GM12891 (cell line): Measurements from ENCODE around the gene COL12A1.

Experiments
- DNase-seq: peaks from one replicate; pipeline ENCODE4 v3.0.0; 2011; ENCODE audit warnings: low spot score; ENCODE audit not compliant: insufficient read length
- FAIRE-seq: peaks from 2 replicates; lab custom pipeline; 2011; peaks lifted over from hg19 to GRCh38; lab: Jason Lieb, UNC
- PAX5 ChIP-seq: IDR thresholded peaks from 2 replicates; pipeline ENCODE4 v1.6.1; 2011; ENCODE audit warnings: low read length, moderate library complexity, mild to moderate bottlenecking; ENCODE audit not compliant: insufficient read depth, severe bottlenecking
- POLR2A ChIP-seq: IDR thresholded peaks from 2 replicates; pipeline ENCODE4 v1.6.1; 2011; ENCODE audit warnings: low read depth, low read length, control low read depth
- POLR2AphosphoS5 ChIP-seq: IDR thresholded peaks from 2 replicates; pipeline ENCODE4 v1.6.1; 2011; ENCODE audit warnings: low read depth, low read length, control low read depth
- POU2F2 ChIP-seq: IDR thresholded peaks from 2 replicates; pipeline ENCODE4 v1.6.1; 2011; ENCODE audit warnings: low read depth, mild to moderate bottlenecking, control low read depth, low read length, moderate library complexity
- SPI1 ChIP-seq: IDR thresholded peaks from 2 replicates; pipeline ENCODE4 v1.6.1; 2011; ENCODE audit warnings: low read depth, low read length, control low read depth
- TAF1 ChIP-seq: IDR thresholded peaks from 2 replicates; pipeline ENCODE4 v1.6.1; 2011; ENCODE audit warnings: low read depth, low read length, control low read depth

Gene COL12A1

DNA sequence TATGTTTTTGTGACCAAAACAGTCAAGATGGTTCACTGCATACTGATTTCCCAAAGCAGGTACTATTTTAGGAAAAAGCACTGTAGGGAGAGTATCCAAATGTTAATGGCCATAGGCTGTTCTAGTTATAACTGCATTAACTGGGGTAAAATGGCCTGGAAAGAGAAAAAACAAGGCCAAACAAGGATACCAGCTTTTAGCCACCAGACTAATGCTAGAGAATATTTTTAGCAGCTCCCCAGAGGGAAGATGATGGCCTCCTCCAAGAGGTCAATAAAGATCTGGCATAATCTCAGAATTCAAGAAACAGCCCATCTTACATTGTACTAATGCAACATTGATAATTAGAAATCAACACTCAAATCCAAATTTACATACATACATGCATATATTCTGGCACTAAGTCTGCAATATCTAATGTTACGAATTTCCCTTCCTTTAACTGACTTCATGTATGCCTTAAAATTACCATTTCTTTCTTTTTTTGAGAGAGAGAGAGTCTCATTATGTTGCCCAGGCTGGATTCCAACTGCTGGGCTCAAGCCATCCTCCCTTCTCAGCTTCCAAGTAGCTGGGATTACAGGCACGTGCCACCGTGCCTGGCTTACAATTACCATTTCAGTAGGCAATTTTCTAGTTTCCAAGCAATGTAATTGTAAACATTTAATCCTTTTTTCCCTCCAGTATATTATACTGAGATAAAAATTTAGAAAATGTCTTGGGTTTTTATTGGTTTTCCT is 28.4 kb upstream of the COL12A1 start:
- TF ChIP-seq TAF1 (no peak), POU2F2 (no peak), SPI1 (no peak), POLR2A (no peak), POLR2AphosphoS5 (no peak), PAX5 (no peak)
- DNase-seq = no peak
- no peak for FAIRE-seq

DNA sequence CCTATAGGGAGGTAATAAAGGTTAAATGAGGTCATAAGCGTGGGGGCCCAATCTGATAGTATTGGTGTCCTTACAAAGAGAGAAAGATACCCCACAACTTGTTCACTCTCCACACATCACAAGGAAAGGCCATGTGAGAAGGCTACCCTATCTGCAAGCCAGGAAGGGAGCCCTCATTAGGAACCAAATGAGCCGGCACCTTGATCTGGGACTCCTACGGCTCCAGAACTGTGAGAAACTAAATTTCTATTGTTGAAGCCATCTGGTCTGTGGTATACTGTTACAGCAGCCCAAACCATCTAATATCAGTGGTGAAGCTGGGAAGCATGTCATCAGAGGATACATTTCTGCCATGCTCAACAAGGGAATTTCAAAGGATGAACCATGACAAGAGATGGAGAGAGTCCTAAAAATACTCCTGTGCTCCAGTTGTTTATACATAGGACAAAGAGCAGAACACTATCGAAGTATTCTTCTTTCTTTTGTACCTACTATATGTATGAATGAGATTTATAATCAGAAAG is 27.3 kb upstream of the COL12A1 start:
- DNase-seq (no peak), FAIRE-seq (no peak)
- TF ChIP-seq POLR2A (no peak), POU2F2 (no peak), TAF1 (no peak)

DNA sequence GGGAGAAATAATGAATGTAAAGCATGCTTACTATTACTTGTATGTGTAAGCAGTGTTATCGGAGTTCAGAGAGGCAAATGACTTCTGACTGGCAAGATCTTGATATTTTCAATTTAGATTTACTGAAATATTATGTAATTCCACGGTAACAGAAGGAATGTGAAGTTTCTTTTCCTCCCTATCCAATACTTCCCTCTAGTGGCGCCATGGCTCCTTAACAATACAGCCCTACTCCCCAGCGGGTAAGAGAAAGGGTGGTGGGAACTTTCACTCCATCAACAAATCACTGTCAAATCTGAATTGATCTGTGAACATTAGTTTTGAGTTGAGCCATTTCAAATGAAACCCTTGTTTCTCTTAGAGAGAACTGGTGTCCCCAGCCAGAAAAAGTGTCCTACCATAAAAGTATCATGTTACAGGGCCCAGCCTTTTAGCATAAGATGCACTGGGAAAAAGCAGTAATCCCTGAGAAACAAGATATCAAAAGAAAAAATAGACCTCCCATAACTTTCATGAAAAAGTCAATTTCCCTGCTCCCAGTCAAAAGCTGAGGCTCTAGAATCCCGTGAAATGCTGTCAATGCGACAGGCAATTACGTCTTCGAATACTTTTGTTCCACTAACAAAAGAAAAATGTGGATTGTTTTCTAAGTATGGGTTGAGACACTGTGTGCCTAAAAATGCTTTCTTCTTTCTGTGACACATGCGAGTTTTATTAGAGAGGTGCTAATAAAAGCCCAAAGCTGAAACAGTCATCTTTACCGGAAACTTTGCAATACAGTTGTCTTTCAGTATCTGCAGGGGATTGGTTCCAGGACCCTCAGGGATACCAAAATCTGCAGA is 24.9 kb upstream of the COL12A1 start:
- DNase-seq (no peak), FAIRE-seq (no peak)
- TF ChIP-seq SPI1 = no peak

DNA sequence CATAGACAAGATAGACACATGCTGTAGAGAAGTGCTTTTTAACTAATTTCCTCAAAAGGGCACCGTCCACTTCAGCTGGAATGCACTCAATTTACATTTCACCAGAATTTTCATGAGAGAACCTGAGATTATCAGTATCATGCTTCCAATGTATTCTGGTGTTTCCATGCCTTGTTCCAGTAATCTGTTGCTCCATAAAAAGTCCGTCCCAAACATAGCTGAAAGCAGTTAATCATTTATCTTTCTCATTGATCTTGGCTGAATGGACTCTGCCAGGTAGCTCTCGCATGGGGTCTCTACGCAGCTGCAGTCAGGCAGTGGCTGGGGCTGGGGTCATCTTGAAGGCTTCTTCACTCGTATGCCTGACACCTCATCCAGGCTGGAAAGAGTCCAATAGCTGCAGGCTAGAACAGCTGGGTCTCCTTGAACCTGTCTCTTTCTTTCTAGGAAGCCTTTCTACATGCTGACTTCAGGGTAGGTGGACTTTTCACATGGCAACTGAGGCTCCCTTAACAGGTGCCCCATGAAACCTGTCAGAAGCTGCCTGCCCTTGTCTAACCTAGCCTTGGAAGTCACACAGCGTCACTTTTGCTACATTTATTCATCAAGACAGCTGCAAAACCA is 18.6 kb upstream of the COL12A1 start:
- no peak for DNase-seq
- FAIRE-seq = no peak
- no peak for TF ChIP-seq POLR2A
- no peak for TF ChIP-seq PAX5
- no peak for TF ChIP-seq TAF1
- no peak for TF ChIP-seq POU2F2
- no peak for TF ChIP-seq POLR2AphosphoS5
- no peak for TF ChIP-seq SPI1

DNA sequence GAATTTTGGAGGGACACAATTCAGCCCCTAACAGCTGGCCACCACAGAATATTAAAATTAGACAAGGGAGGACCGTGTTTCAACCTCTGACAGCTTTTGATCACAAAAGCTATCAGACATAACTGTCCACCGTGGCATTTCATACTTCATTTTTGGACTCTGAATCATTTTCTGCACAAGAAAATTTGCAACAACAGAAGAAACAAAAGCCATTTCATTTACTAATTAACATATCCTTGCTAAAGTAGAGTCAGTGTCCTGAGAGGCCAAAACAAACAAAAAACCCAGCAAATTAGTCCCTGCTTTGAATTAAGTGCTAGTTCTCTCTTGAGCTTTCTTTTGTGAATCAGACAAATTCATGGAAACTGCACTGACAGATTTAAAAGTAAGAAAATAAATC is 17.6 kb upstream of the COL12A1 start:
- no peak for DNase-seq
- FAIRE-seq = no peak
- TF ChIP-seq SPI1 = no peak
- no peak for TF ChIP-seq POLR2A
- no peak for TF ChIP-seq PAX5

DNA sequence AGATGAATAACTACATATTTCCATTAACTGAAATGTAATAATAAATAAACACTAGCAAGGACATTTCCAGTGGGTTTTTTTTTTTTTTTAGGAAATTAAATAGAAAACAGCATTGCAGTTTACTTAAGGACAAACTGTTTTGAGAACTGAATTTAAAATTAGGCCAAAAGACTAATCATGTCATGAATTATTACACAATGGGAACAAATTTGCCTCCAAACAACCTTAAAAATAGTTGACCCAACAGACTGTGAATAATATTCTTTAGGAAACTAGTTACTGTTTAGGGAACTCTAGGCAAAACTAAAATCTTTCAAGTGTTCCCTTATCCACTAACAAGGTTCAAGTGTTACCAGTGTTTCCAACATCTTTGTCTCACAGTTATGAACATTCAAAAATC is 16.4 kb upstream of the COL12A1 start:
- DNase-seq (no peak), FAIRE-seq (no peak)
- TF ChIP-seq POLR2AphosphoS5 = no peak
- no peak for TF ChIP-seq POLR2A

DNA sequence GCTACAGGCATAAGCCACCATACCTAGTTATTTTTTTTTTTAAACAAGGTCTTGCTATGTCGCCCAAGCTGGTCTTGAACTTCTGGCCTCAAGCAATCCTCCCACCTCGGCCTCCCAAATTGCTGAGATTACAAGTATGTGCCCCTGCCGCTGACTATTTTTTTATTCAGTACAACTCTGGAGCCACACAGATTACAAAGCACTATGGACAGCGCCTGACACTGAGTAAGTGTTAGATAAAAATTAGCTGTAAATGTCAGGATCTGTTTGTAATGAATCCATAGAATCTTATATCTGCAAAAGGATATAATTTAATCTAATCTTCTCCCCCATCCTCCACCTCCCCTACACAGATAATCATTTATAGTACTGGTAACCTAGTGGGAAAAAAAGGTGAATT is 15.3 kb upstream of the COL12A1 start:
- TF ChIP-seq POLR2AphosphoS5 (no peak), SPI1 (no peak), TAF1 (no peak), PAX5 (no peak), POU2F2 (no peak)
- DNase-seq (no peak), FAIRE-seq (no peak)

DNA sequence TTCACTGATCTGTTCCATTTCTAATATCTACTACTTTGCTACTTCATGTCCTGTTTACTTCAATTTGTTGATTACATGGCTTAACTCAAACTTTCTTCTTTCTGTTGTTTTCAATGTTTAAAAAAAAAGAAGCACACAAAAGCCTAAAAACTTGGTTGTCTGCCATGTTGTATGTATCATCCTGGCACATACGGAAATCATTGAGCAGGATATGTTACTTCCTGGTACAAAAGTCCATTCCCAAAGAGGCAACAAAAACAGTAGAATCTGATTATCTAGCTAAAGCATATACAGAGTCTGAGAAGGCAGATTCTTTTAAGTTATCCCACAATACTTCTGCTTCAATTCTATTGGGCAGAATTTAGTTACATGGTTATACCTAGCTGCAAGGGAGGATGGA is 14.5 kb upstream of the COL12A1 start:
- DNase-seq (no peak), FAIRE-seq (no peak)
- TF ChIP-seq POLR2AphosphoS5 (no peak), POLR2A (no peak), POU2F2 (no peak), PAX5 (no peak), TAF1 (no peak), SPI1 (no peak)

DNA sequence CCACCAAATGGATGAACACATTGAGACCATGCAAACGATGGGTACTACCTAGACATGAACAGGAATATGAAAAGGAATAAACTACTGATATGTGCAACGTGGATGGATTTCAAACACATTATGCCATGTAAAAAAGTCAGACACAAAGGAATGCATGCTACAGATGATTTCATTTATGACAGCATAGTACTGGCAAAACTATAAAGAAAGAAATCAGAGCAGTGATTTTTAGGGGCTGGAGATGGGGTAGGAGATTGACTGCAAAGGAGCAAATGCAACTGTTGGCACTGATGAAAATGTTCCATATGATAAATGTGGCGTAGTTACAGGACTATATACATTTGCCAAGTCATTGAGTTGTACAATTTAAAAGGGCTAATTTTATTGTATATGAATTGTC is 13.4 kb upstream of the COL12A1 start:
- DNase-seq (no peak), FAIRE-seq (no peak)
- TF ChIP-seq SPI1 (no peak), POLR2A (no peak), POLR2AphosphoS5 (no peak), PAX5 (no peak), TAF1 (no peak), POU2F2 (no peak)

DNA sequence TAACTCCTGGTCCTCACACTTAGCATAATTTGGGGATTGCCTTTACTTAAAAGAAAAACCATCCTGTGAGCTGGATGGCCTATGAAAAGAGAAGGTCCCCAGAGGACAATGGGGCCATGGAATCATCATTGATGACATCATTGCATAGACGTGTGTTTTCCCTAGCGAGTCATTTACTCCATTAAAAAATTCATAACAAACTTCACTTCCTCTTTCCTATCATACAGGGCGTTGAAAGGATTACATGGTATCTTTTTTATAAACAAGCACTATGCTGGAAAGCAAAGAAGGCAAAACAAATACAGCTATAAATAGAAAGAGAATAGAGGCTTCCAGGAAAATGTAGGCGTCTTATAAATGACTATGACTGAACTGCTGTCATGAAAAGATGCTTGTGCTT is 11.3 kb upstream of the COL12A1 start:
- no peak for TF ChIP-seq TAF1
- no peak for TF ChIP-seq POLR2AphosphoS5
- TF ChIP-seq SPI1 = peak; percentile 72
- no peak for DNase-seq
- no peak for FAIRE-seq

DNA sequence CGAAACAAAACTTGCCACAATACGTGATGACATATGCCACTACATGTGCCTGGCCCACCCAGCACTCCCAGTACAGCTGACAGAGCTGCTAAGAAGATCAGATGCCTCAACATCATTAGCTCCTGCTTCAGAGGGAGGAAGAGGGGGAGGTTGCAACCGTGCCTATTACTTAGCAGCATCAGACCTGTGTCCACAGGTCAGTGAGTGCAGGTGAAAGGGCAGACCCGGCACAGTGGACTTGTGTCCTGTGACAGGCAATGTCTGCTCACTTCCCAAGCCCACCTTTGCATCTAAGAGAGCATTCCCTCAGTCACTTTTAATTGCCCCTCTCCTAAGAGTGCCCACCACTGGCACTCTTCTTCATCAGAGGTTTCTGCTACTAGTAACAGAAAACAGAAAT is 9.4 kb upstream of the COL12A1 start:
- DNase-seq (no peak), FAIRE-seq (no peak)
- TF ChIP-seq SPI1 = no peak
- no peak for TF ChIP-seq POLR2A
- TF ChIP-seq POLR2AphosphoS5 = no peak
- no peak for TF ChIP-seq POU2F2
- TF ChIP-seq TAF1 = no peak
- TF ChIP-seq PAX5 = no peak
